HCT116 (cell line): ENCODE results near the gene TMC8. TPM values are rescaled to one million over a fixed set of nuclear protein-coding genes. Genes with fewer than 3 reads are reported as not detected.
A peak's percentile ranks its signal among the peaks of the same experiment; 100 is the strongest.

Experiments used
- ATAC-seq: fragments of 200-7000 bp; cut with Tn5 transposase; 2 replicates; pipeline ENCODE4 v1.9.1; 2020; ENCODE audit warnings: mild to moderate bottlenecking, moderate library complexity
- BruUV-seq: library from RNA; stranded (reverse); fragments of 400-500 nt; replicated peaks from 2 replicates; lab custom pipeline; 2021; lab: Mats Ljungman, UMichigan
- CTCF ChIA-PET: fragments of 300-600 bp; sonication (Branson Sonifier 250); formaldehyde crosslinking; loops from one replicate; lab custom pipeline; 2021; ENCODE audit warnings: antibody characterized with exemption; lab: Charles Lee
- POLR2A ChIA-PET: fragments of 300-600, 350-600 bp; sonication (Branson Sonifier 250); formaldehyde crosslinking; loops from one replicate; lab custom pipeline; 2021; ENCODE audit warnings: antibody characterized with exemption; lab: Charles Lee
- RAD21 ChIA-PET, 2 experiments: fragments of 300-600 bp; sonication (Branson Sonifier 250); formaldehyde crosslinking; loops; one replicate each; lab custom pipeline; 2023; ENCODE audit warnings: low total read pairs in 2 of 2; ENCODE audit not compliant: uncharacterized antibody in 2 of 2, unreplicated experiment in 2 of 2, low non-redundant PET in 1 of 2; lab: Charles Lee
- DNase-seq: peaks from one replicate; pipeline ENCODE4 v3.0.0-alpha.2; 2010; ENCODE audit warnings: low read depth, low spot score
- H2AFZ ChIP-seq: fragments of 200-600 bp; shearing (Covaris generic), sonication (generic); 2 replicates; pipeline ENCODE4 v1.6.1; 2017; ENCODE audit warnings: low read depth, mixed run types, mixed read lengths, antibody characterized with exemption, low read length; ENCODE audit not compliant: poor library complexity, severe bottlenecking
- H3K27ac ChIP-seq: 2 replicates; pipeline ENCODE4 v1.5.1; 2012; ENCODE audit warnings: low read depth, low read length
- H3K27me3 ChIP-seq: fragments of 200-600 bp; sonication (generic); 2 replicates; pipeline ENCODE4 v1.6.1; 2016; ENCODE audit warnings: mixed run types, low read length, mixed read lengths; ENCODE audit not compliant: insufficient read depth
- H3K36me3 ChIP-seq, 2 experiments: fragments of 200-500 bp in 1 of 2; fragments of 200-600 bp in 1 of 2; sonication (Bioruptor generic) in 1 of 2; sonication (generic) in 1 of 2; 2 replicates each; pipeline versions ENCODE4 v1.5.1 to v1.6.1; 2014 to 2016; ENCODE audit warnings: low read length in 2 of 2, inconsistent platforms in 1 of 2, mixed read lengths in 1 of 2, mixed run types in 1 of 2; ENCODE audit not compliant: insufficient read depth in 2 of 2, control insufficient read depth in 1 of 2
- H3K4me1 ChIP-seq, 2 experiments: fragments of 200-600 bp in 1 of 2; sonication (generic) in 1 of 2; 2 replicates each; pipeline versions ENCODE4 v1.5.1 to v1.6.1; 2012 to 2017; ENCODE audit warnings: low read length in 2 of 2, inconsistent platforms in 1 of 2, mild to moderate bottlenecking in 1 of 2, mixed read lengths in 1 of 2, mixed run types in 1 of 2, moderate library complexity in 1 of 2; ENCODE audit not compliant: insufficient read depth in 2 of 2, control insufficient read depth in 1 of 2
- H3K4me2 ChIP-seq: fragments of 200-600 bp; sonication (generic); 2 replicates; pipeline ENCODE4 v1.6.1; 2017; ENCODE audit warnings: mixed run types, low read length, mixed read lengths
- H3K4me3 ChIP-seq, 2 experiments: fragments of 200-600 bp in 1 of 2; sonication (generic) in 1 of 2; replicated peaks in 1 of 2; 2 replicates each; pipeline ENCODE4 v1.5.1; 2011 to 2016; ENCODE audit warnings: low read length in 2 of 2, control low read depth in 1 of 2, low read depth in 1 of 2, mild to moderate bottlenecking in 1 of 2, mixed read lengths in 1 of 2, mixed run types in 1 of 2
- H3K79me2 ChIP-seq: fragments of 200-600 bp; sonication (generic); 2 replicates; pipeline ENCODE4 v1.6.1; 2017; ENCODE audit warnings: mild to moderate bottlenecking, mixed run types, low read length, moderate library complexity, mixed read lengths; ENCODE audit not compliant: insufficient read depth
- H3K9ac ChIP-seq: fragments of 200-600 bp; sonication (generic); 2 replicates; pipeline ENCODE4 v1.6.1; 2016; ENCODE audit warnings: low read length, mixed read lengths
- H3K9me2 ChIP-seq: fragments of 200-600 bp; sonication (generic), shearing (Covaris generic); 2 replicates; pipeline ENCODE4 v1.6.1; 2017; ENCODE audit warnings: mixed run types, mild to moderate bottlenecking, moderate library complexity; ENCODE audit not compliant: insufficient read depth
- H3K9me3 ChIP-seq, 2 experiments: fragments of 200-500 bp in 1 of 2; fragments of 200-600 bp in 1 of 2; sonication (Bioruptor generic) in 1 of 2; sonication (generic) in 1 of 2; 2 replicates each; pipeline ENCODE4 v1.6.1; 2014 to 2017; ENCODE audit warnings: low read length in 2 of 2, mixed read lengths in 2 of 2, inconsistent platforms in 1 of 2, low read depth in 1 of 2, mild to moderate bottlenecking in 1 of 2, mixed run types in 1 of 2, moderate library complexity in 1 of 2; ENCODE audit not compliant: control insufficient read depth in 1 of 2, insufficient read depth in 1 of 2
- H4K20me1 ChIP-seq: fragments of 200-600 bp; sonication (generic), shearing (Covaris generic); 2 replicates; pipeline ENCODE4 v1.6.1; 2017; ENCODE audit warnings: mixed run types, mild to moderate bottlenecking, moderate library complexity; ENCODE audit not compliant: insufficient read depth
- ATF3 ChIP-seq: IDR thresholded peaks from 2 replicates; pipeline ENCODE4 v1.6.1; 2012
- CBX3 ChIP-seq: IDR thresholded peaks from 2 replicates; pipeline ENCODE4 v1.6.1; 2012; ENCODE audit warnings: low read depth
- CEBPB ChIP-seq: IDR thresholded peaks from 2 replicates; pipeline ENCODE4 v1.6.1; 2012; ENCODE audit warnings: low read depth
- CTCF ChIP-seq, 3 experiments: fragments of 200-600 bp in 1 of 3; sonication (generic) in 1 of 3; IDR thresholded peaks in 2 of 3; conservative IDR thresholded peaks in 1 of 3; 2 replicates each; pipeline ENCODE4 v1.5.1; 2012 to 2017; ENCODE audit warnings: low read depth in 2 of 3, low read length in 2 of 3, antibody characterized with exemption in 1 of 3, borderline replicate concordance in 1 of 3, control low read depth in 1 of 3, mild to moderate bottlenecking in 1 of 3, mixed read lengths in 1 of 3, mixed run types in 1 of 3, moderate library complexity in 1 of 3; ENCODE audit not compliant: insufficient read depth in 1 of 3
- EGR1 ChIP-seq: IDR thresholded peaks from 2 replicates; pipeline ENCODE4 v1.6.1; 2012; ENCODE audit warnings: low read depth
- ELF1 ChIP-seq: IDR thresholded peaks from 2 replicates; pipeline ENCODE4 v1.6.1; 2012; ENCODE audit warnings: low read depth, borderline replicate concordance
- EZH2phosphoT487 ChIP-seq: fragments of 200-600 bp; IDR thresholded peaks from 2 replicates; pipeline ENCODE4 v1.6.1; 2018; ENCODE audit warnings: antibody characterized with exemption, borderline replicate concordance
- FOSL1 ChIP-seq: IDR thresholded peaks from 2 replicates; pipeline ENCODE4 v1.6.1; 2012; ENCODE audit warnings: low read depth
- JUND ChIP-seq: IDR thresholded peaks from 2 replicates; pipeline ENCODE4 v1.6.1; 2012
- MAX ChIP-seq: IDR thresholded peaks from 2 replicates; pipeline ENCODE4 v1.6.1; 2012
- POLR2AphosphoS5 ChIP-seq: IDR thresholded peaks from 2 replicates; pipeline ENCODE4 v1.6.1; 2011; ENCODE audit warnings: mild to moderate bottlenecking, low read depth, low read length, moderate library complexity
- RAD21 ChIP-seq: IDR thresholded peaks from 2 replicates; pipeline ENCODE4 v1.6.1; 2012; ENCODE audit warnings: low read depth, mild to moderate bottlenecking
- REST ChIP-seq: IDR thresholded peaks from 2 replicates; pipeline ENCODE4 v1.6.1; 2012; ENCODE audit warnings: low read depth
- SP1 ChIP-seq: IDR thresholded peaks from 2 replicates; pipeline ENCODE4 v1.6.1; 2012; ENCODE audit warnings: low read depth
- SRF ChIP-seq: IDR thresholded peaks from 2 replicates; pipeline ENCODE4 v1.6.1; 2012; ENCODE audit warnings: low read depth
- TCF7L2 ChIP-seq: IDR thresholded peaks from 2 replicates; pipeline ENCODE4 v1.7.0; 2011; ENCODE audit warnings: borderline replicate concordance, inconsistent platforms; ENCODE audit not compliant: insufficient read depth, insufficient read length; ENCODE audit errors: extremely low read depth
- ZFX ChIP-seq: fragments of 450-650 bp; IDR thresholded peaks from 2 replicates; pipeline ENCODE4 v1.6.1; 2017
- intact Hi-C: fragments of 100-400 bp; cut with micrococcal nuclease; formaldehyde crosslinking; loops from 2 replicates; pipeline ENCODE4 v1.10.0; 2022
- total RNA-seq: library from RNA; stranded (reverse); gene quantifications from one replicate; pipeline ENCODE4 v1.2.1, GENCODE V29; 2021; ENCODE audit not compliant: unreplicated experiment
- TF ChIP-seq, protein P1 (sequence below): IDR thresholded peaks from 2 replicates; pipeline ENCODE4 v1.6.1; 2011; ENCODE audit warnings: mild to moderate bottlenecking, low read length, moderate library complexity; ENCODE audit not compliant: insufficient replicate concordance; ENCODE audit errors: extremely low read depth

The TMC8 gene
- total RNA-seq, 1 experiment from 2014 or later = 7.8 TPM

DNA sequence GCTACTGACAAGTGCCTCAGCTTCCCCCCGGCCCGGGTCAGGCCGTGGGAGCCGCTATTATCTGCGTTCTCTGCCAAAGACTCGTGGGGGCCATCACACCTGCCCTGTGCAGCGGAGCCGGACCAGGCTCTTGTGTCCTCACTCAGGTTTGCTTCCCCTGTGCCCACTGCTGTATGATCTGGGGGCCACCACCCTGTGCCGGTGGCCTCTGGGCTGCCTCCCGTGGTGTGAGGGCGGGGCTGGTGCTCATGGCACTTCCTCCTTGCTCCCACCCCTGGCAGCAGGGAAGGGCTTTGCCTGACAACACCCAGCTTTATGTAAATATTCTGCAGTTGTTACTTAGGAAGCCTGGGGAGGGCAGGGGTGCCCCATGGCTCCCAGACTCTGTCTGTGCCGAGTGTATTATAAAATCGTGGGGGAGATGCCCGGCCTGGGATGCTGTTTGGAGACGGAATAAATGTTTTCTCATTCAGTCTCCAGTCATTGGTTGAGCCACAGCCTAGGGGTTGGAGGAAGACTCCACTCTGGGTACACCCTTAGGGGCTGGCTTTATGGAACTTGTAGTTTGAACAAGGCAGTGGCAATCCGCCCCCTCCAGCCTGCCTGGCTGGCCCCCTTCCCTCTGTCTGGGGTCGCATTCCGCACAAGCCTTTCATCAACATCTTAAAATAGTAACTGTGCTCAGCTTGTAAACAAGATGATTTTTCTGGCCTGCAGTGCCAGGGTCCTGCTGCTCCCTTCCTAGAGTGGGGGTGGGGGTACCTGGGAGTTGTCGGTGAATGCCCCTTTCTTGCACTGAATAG, 41.9 kb downstream of the TMC8 start:
- Histone ChIP-seq H3K4me1 (peaks cover 22 to 53% of the 10 kb centered on the region in 2 experiments; a peak in 3 of 4 replicates), H3K9ac (no peak overlapping the region; the same call in 1 of the 2 replicates), H3K9me3 (no peaks in the 10 kb centered on the region), H3K4me3 (no peak overlapping the region), H3K27ac (peak overlapping the region; percentile 10; the same call in 1 of the 2 replicates), H4K20me1 (peaks cover 5% of the 10 kb centered on the region; the same call in 1 of the 2 replicates), H3K27me3 (no peaks in the 10 kb centered on the region), H3K79me2 (peaks cover 30% of the 10 kb centered on the region), H2AFZ (no peak overlapping the region), H3K36me3 (peaks cover 25 to 49% of the 10 kb centered on the region in 2 experiments), H3K9me2 (no peaks in the 10 kb centered on the region), H3K4me2 (peak overlapping the region; percentile 6; the same call in 1 of the 2 replicates)
- no TSS peak for BruUV-seq
- intact Hi-C loops = no loop called here
- ChIA-PET RAD21 (no interaction called here), CTCF (no interaction called here), POLR2A (interaction anchor here (0.7 to 5.1 kb wide), 2 partner anchors 14 to 21 kb away, joined by 3 to 44 read pairs; partner anchors contain the start of genes AFMID and TK1)
- DNase-seq = no peak
- no peak for TF ChIP-seq SRF
- no peak for TF ChIP-seq ATF3
- TF ChIP-seq MAX = no peak
- no peak for TF ChIP-seq RAD21
- TF ChIP-seq ZFX = no peak
- TF ChIP-seq EZH2phosphoT487 = no peak
- no peak for TF ChIP-seq CEBPB
- no peak for TF ChIP-seq SP1
- TF ChIP-seq FOSL1 = no peak
- TF ChIP-seq EGR1 = no peak
- TF ChIP-seq TCF7L2 = no peak
- no peak for TF ChIP-seq CTCF (IDR thresholded peaks at IDR 0.05 in 2 of 3, conservative IDR thresholded peaks at IDR 0.05 in 1 of 3; ENCODE audit: borderline replicate concordance in 1 of 3, insufficient read depth in 1 of 3, low read depth in 2 of 3, low read length in 2 of 3)
- no peak for TF ChIP-seq JUND
- no peak for TF ChIP-seq CBX3
- TF ChIP-seq POLR2AphosphoS5 = no peak; the same call in none of the 2 replicates
- TF ChIP-seq, protein P1, sequence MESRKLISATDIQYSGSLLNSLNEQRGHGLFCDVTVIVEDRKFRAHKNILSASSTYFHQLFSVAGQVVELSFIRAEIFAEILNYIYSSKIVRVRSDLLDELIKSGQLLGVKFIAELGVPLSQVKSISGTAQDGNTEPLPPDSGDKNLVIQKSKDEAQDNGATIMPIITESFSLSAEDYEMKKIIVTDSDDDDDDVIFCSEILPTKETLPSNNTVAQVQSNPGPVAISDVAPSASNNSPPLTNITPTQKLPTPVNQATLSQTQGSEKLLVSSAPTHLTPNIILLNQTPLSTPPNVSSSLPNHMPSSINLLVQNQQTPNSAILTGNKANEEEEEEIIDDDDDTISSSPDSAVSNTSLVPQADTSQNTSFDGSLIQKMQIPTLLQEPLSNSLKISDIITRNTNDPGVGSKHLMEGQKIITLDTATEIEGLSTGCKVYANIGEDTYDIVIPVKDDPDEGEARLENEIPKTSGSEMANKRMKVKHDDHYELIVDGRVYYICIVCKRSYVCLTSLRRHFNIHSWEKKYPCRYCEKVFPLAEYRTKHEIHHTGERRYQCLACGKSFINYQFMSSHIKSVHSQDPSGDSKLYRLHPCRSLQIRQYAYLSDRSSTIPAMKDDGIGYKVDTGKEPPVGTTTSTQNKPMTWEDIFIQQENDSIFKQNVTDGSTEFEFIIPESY = no peak
- TF ChIP-seq ELF1 = no peak
- TF ChIP-seq REST = no peak
- 0 out of 2 replicates have a peak, but pooled peaks have one; percentile 3 for ATAC-seq
